A549 (cell line): Measurements from ENCODE around the gene PIH1D1. TPM values are rescaled to one million over a fixed set of nuclear protein-coding genes. Genes with fewer than 3 reads are reported as not detected.

Experiments
- polyA plus RNA-seq, 4 experiments: library from polyadenylated mRNA; depleted of rRNA in 3 of 4; stranded (reverse); fragments of >200 nt; fragmentation: RNase III in 1 of 4; extraction: RNeasy Plus Mini Kit Qiagen cat#74134 plus additional on column Dnase treatment in 1 of 4; gene quantifications; 2 replicates in 3 of 4; 3 replicates in 1 of 4; pipeline ENCODE4 v1.2.3, GENCODE V29; 2011 to 2017
- small RNA-seq, 6 experiments: library from RNA; depleted of rRNA; stranded (forward); fragments of <200 nt; gene quantifications; one replicate each; pipeline ENCODE3, GENCODE V24; 2012

PIH1D1 gene
- polyA plus RNA-seq, 2 of the 4 experiments (the other 2 are of a cell fraction), result 89.7 to 114 TPM

Small RNA genes within 50 kb of the gene (small RNA-seq; reads per million reads assigned to genes)
- 0 to 1.4 (median 0) reads per million in 6 experiments for gene MIR150
- 0 reads per million in 6 experiments for gene SNORD32A
- 0 reads per million in 6 experiments for gene SNORD33
- gene SNORD34, result 0 reads per million in 6 experiments
- gene SNORD35A, result 0 reads per million in 6 experiments
- 0 reads per million in 6 experiments for gene SNORD35B

Other genes with a start within 250 kb of the PIH1D1 start
- gene SLC6A16, start 126.6 kb downstream of the PIH1D1 start, polyA plus RNA-seq (2011; rRNA removed), result 5.9 and 8.6 TPM in 2 replicates
- 2.4 to 3.2 TPM (median 3.2 TPM) in 3 replicates for gene SLC6A16, start 126.6 kb downstream of the PIH1D1 start, polyA plus RNA-seq (2017; fragmentation: RNase III; extraction: RNeasy Plus Mini Kit Qiagen cat#74134 plus additional on column Dnase treatment)
- not detected in 2 replicates for gene CD37, start 116.4 kb downstream of the PIH1D1 start, polyA plus RNA-seq (2011; rRNA removed)
- gene CD37, start 116.4 kb downstream of the PIH1D1 start, polyA plus RNA-seq (2017; fragmentation: RNase III; extraction: RNeasy Plus Mini Kit Qiagen cat#74134 plus additional on column Dnase treatment), result 0.13 to 0.22 TPM in 2 of 3 replicates, not detected in the other
- 15.9 and 20.3 TPM in 2 replicates for gene TEAD2, start 89.4 kb downstream of the PIH1D1 start, polyA plus RNA-seq (2011; rRNA removed)
- gene TEAD2, start 89.4 kb downstream of the PIH1D1 start, polyA plus RNA-seq (2017; fragmentation: RNase III; extraction: RNeasy Plus Mini Kit Qiagen cat#74134 plus additional on column Dnase treatment), result 19.0 to 26.3 TPM (median 25.3 TPM) in 3 replicates
- gene DKKL1, start 87.9 kb downstream of the PIH1D1 start, polyA plus RNA-seq (2011; rRNA removed), result 0.53 and 0.91 TPM in 2 replicates
- gene DKKL1, start 87.9 kb downstream of the PIH1D1 start, polyA plus RNA-seq (2017; fragmentation: RNase III; extraction: RNeasy Plus Mini Kit Qiagen cat#74134 plus additional on column Dnase treatment), result 0.26 to 0.68 TPM (median 0.37 TPM) in 3 replicates
- gene KASH5, start 63.6 kb downstream of the PIH1D1 start, polyA plus RNA-seq (2011; rRNA removed), result 0.08 TPM in 2 replicates
- gene KASH5, start 63.6 kb downstream of the PIH1D1 start, polyA plus RNA-seq (2017; fragmentation: RNase III; extraction: RNeasy Plus Mini Kit Qiagen cat#74134 plus additional on column Dnase treatment), result 0.17 TPM in 1 of 3 replicates, not detected in the others
- gene PTH2, start 28.4 kb downstream of the PIH1D1 start, polyA plus RNA-seq (2011; rRNA removed), result not detected in 2 replicates
- gene PTH2, start 28.4 kb downstream of the PIH1D1 start, polyA plus RNA-seq (2017; fragmentation: RNase III; extraction: RNeasy Plus Mini Kit Qiagen cat#74134 plus additional on column Dnase treatment), result not detected in 3 replicates
- 0.06 TPM in 1 of 2 replicates, not detected in the other for gene GFY, start 26.4 kb downstream of the PIH1D1 start, polyA plus RNA-seq (2011; rRNA removed)
- gene GFY, start 26.4 kb downstream of the PIH1D1 start, polyA plus RNA-seq (2017; fragmentation: RNase III; extraction: RNeasy Plus Mini Kit Qiagen cat#74134 plus additional on column Dnase treatment), result 0.16 to 0.18 TPM in 2 of 3 replicates, not detected in the other
- gene SLC17A7, start 10.3 kb downstream of the PIH1D1 start, polyA plus RNA-seq (2011; rRNA removed), result 0.48 and 0.50 TPM in 2 replicates
- gene SLC17A7, start 10.3 kb downstream of the PIH1D1 start, polyA plus RNA-seq (2017; fragmentation: RNase III; extraction: RNeasy Plus Mini Kit Qiagen cat#74134 plus additional on column Dnase treatment), result 0.35 to 0.44 TPM (median 0.39 TPM) in 3 replicates
- 9.7 and 10.2 TPM in 2 replicates for gene ALDH16A1, start 1.4 kb upstream of the PIH1D1 start, polyA plus RNA-seq (2011; rRNA removed)
- 19.9 to 23.0 TPM (median 23.0 TPM) in 3 replicates for gene ALDH16A1, start 1.4 kb upstream of the PIH1D1 start, polyA plus RNA-seq (2017; fragmentation: RNase III; extraction: RNeasy Plus Mini Kit Qiagen cat#74134 plus additional on column Dnase treatment)
- gene FLT3LG, start 22.4 kb upstream of the PIH1D1 start, polyA plus RNA-seq (2011; rRNA removed), result 0.42 and 0.58 TPM in 2 replicates
- gene FLT3LG, start 22.4 kb upstream of the PIH1D1 start, polyA plus RNA-seq (2017; fragmentation: RNase III; extraction: RNeasy Plus Mini Kit Qiagen cat#74134 plus additional on column Dnase treatment), result 0.99 to 1.2 TPM (median 1.0 TPM) in 3 replicates
- gene RPL13A, start 35.8 kb upstream of the PIH1D1 start, polyA plus RNA-seq (2011; rRNA removed), result 5,391 and 5,410 TPM in 2 replicates
- 3,383 to 3,595 TPM (median 3,438 TPM) in 3 replicates for gene RPL13A, start 35.8 kb upstream of the PIH1D1 start, polyA plus RNA-seq (2017; fragmentation: RNase III; extraction: RNeasy Plus Mini Kit Qiagen cat#74134 plus additional on column Dnase treatment)
- 2,624 and 3,014 TPM in 2 replicates for gene RPS11, start 44.6 kb upstream of the PIH1D1 start, polyA plus RNA-seq (2011; rRNA removed)
- gene RPS11, start 44.6 kb upstream of the PIH1D1 start, polyA plus RNA-seq (2017; fragmentation: RNase III; extraction: RNeasy Plus Mini Kit Qiagen cat#74134 plus additional on column Dnase treatment), result 3,721 to 3,877 TPM (median 3,793 TPM) in 3 replicates
- 25.7 and 32.0 TPM in 2 replicates for gene FCGRT, start 60.8 kb upstream of the PIH1D1 start, polyA plus RNA-seq (2011; rRNA removed)
- gene FCGRT, start 60.8 kb upstream of the PIH1D1 start, polyA plus RNA-seq (2017; fragmentation: RNase III; extraction: RNeasy Plus Mini Kit Qiagen cat#74134 plus additional on column Dnase treatment), result 20.0 to 28.4 TPM (median 28.4 TPM) in 3 replicates
- 0.31 and 0.41 TPM in 2 replicates for gene RCN3, start 76.2 kb upstream of the PIH1D1 start, polyA plus RNA-seq (2011; rRNA removed)
- 1.6 to 2.1 TPM (median 1.8 TPM) in 3 replicates for gene RCN3, start 76.2 kb upstream of the PIH1D1 start, polyA plus RNA-seq (2017; fragmentation: RNase III; extraction: RNeasy Plus Mini Kit Qiagen cat#74134 plus additional on column Dnase treatment)
- 49.0 and 52.5 TPM in 2 replicates for gene NOSIP, start 128.7 kb upstream of the PIH1D1 start, polyA plus RNA-seq (2011; rRNA removed)
- 98.0 to 105 TPM (median 101 TPM) in 3 replicates for gene NOSIP, start 128.7 kb upstream of the PIH1D1 start, polyA plus RNA-seq (2017; fragmentation: RNase III; extraction: RNeasy Plus Mini Kit Qiagen cat#74134 plus additional on column Dnase treatment)
- gene PRRG2, start 129.5 kb upstream of the PIH1D1 start, polyA plus RNA-seq (2011; rRNA removed), result 0.53 and 0.82 TPM in 2 replicates
- 0.68 to 1.1 TPM (median 1.0 TPM) in 3 replicates for gene PRRG2, start 129.5 kb upstream of the PIH1D1 start, polyA plus RNA-seq (2017; fragmentation: RNase III; extraction: RNeasy Plus Mini Kit Qiagen cat#74134 plus additional on column Dnase treatment)
- 0.78 and 1.6 TPM in 2 replicates for gene PRR12, start 139.4 kb upstream of the PIH1D1 start, polyA plus RNA-seq (2011; rRNA removed)
- gene PRR12, start 139.4 kb upstream of the PIH1D1 start, polyA plus RNA-seq (2017; fragmentation: RNase III; extraction: RNeasy Plus Mini Kit Qiagen cat#74134 plus additional on column Dnase treatment), result 13.0 to 16.3 TPM (median 15.6 TPM) in 3 replicates
- gene RRAS, start 188.3 kb upstream of the PIH1D1 start, polyA plus RNA-seq (2011; rRNA removed), result 45.9 and 47.6 TPM in 2 replicates
- gene RRAS, start 188.3 kb upstream of the PIH1D1 start, polyA plus RNA-seq (2017; fragmentation: RNase III; extraction: RNeasy Plus Mini Kit Qiagen cat#74134 plus additional on column Dnase treatment), result 49.2 to 55.4 TPM (median 50.2 TPM) in 3 replicates
- gene SCAF1, start 190.4 kb upstream of the PIH1D1 start, polyA plus RNA-seq (2011; rRNA removed), result 4.0 and 6.1 TPM in 2 replicates
- gene SCAF1, start 190.4 kb upstream of the PIH1D1 start, polyA plus RNA-seq (2017; fragmentation: RNase III; extraction: RNeasy Plus Mini Kit Qiagen cat#74134 plus additional on column Dnase treatment), result 41.0 to 47.9 TPM (median 47.2 TPM) in 3 replicates
- gene IRF3, start 214.0 kb upstream of the PIH1D1 start, polyA plus RNA-seq (2011; rRNA removed), result 54.0 and 68.6 TPM in 2 replicates
- gene IRF3, start 214.0 kb upstream of the PIH1D1 start, polyA plus RNA-seq (2017; fragmentation: RNase III; extraction: RNeasy Plus Mini Kit Qiagen cat#74134 plus additional on column Dnase treatment), result 88.5 to 114 TPM (median 103 TPM) in 3 replicates
- 26.6 and 29.2 TPM in 2 replicates for gene BCL2L12, start 214.1 kb upstream of the PIH1D1 start, polyA plus RNA-seq (2011; rRNA removed)
- gene BCL2L12, start 214.1 kb upstream of the PIH1D1 start, polyA plus RNA-seq (2017; fragmentation: RNase III; extraction: RNeasy Plus Mini Kit Qiagen cat#74134 plus additional on column Dnase treatment), result 47.8 to 53.0 TPM (median 48.6 TPM) in 3 replicates
- gene PRMT1, start 225.5 kb upstream of the PIH1D1 start, polyA plus RNA-seq (2011; rRNA removed), result 440 and 504 TPM in 2 replicates
- gene PRMT1, start 225.5 kb upstream of the PIH1D1 start, polyA plus RNA-seq (2017; fragmentation: RNase III; extraction: RNeasy Plus Mini Kit Qiagen cat#74134 plus additional on column Dnase treatment), result 488 to 516 TPM (median 500 TPM) in 3 replicates
- gene ADM5, start 237.8 kb upstream of the PIH1D1 start, polyA plus RNA-seq (2011; rRNA removed), result 2.0 and 2.9 TPM in 2 replicates
- gene ADM5, start 237.8 kb upstream of the PIH1D1 start, polyA plus RNA-seq (2017; fragmentation: RNase III; extraction: RNeasy Plus Mini Kit Qiagen cat#74134 plus additional on column Dnase treatment), result 4.3 to 4.5 TPM (median 4.4 TPM) in 3 replicates
- 8.2 and 8.5 TPM in 2 replicates for gene CPT1C, start 239.3 kb upstream of the PIH1D1 start, polyA plus RNA-seq (2011; rRNA removed)
- gene CPT1C, start 239.3 kb upstream of the PIH1D1 start, polyA plus RNA-seq (2017; fragmentation: RNase III; extraction: RNeasy Plus Mini Kit Qiagen cat#74134 plus additional on column Dnase treatment), result 13.7 to 17.1 TPM (median 15.4 TPM) in 3 replicates